ENCODE data around the gene SP9.

- TF ChIP-seq REST (IDR thresholded peaks at IDR 0.05; ENCODE audit: low read depth) (no peak), EP300 (IDR thresholded peaks at IDR 0.05; ENCODE audit: borderline replicate concordance) (no peak), CEBPB (IDR thresholded peaks at IDR 0.05) (no peak), NFIC (IDR thresholded peaks at IDR 0.05) (no peak), CREB1 (IDR thresholded peaks at IDR 0.05; ENCODE audit: low read depth) (no peak)
- TF ChIP-seq, protein P1, sequence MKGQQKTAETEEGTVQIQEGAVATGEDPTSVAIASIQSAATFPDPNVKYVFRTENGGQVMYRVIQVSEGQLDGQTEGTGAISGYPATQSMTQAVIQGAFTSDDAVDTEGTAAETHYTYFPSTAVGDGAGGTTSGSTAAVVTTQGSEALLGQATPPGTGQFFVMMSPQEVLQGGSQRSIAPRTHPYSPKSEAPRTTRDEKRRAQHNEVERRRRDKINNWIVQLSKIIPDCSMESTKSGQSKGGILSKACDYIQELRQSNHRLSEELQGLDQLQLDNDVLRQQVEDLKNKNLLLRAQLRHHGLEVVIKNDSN (IDR thresholded peaks at IDR 0.05) = no peak
- TF ChIP-seq, protein P2, sequence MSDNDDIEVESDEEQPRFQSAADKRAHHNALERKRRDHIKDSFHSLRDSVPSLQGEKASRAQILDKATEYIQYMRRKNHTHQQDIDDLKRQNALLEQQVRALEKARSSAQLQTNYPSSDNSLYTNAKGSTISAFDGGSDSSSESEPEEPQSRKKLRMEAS (IDR thresholded peaks at IDR 0.05) = no peak
Observed at GRCh38 chr2:174337337-174338146, 2.8 kb downstream of the SP9 start.

Measured in Ishikawa (cell line).